A549 (cell line): ENCODE data around the gene COL26A1. TPM values are rescaled to one million over a fixed set of nuclear protein-coding genes. Genes with fewer than 3 reads are reported as not detected.

Experiments used
- ATAC-seq, 2 experiments: fragments of 200-7000 bp in 1 of 2; fragments of >200 bp in 1 of 2; cut with Nextera tagmentation in 1 of 2; cut with Tn5 transposase in 1 of 2; 3 replicates each; pipeline versions ENCODE4 v1.8.0 to v1.9.1; 2018 to 2020; ENCODE audit warnings: mild to moderate bottlenecking in 1 of 2, moderate library complexity in 1 of 2
- CTCF ChIA-PET: fragments of 300-600 bp; sonication (Branson Sonifier 250); formaldehyde crosslinking; extraction: SDS; loops from one replicate; lab custom pipeline; 2021; ENCODE audit warnings: antibody characterized with exemption, inconsistent platforms; lab: Yijun Ruan, JAX
- POLR2A ChIA-PET: fragments of 350-600 bp; formaldehyde crosslinking; extraction: SDS; loops from one replicate; lab custom pipeline; 2021; ENCODE audit warnings: antibody characterized with exemption, inconsistent platforms; lab: Yijun Ruan, JAX
- DNase-seq, 2 experiments: peaks; one replicate each; pipeline versions ENCODE4 v3.0.0 to v3.0.0-alpha.2; 2011 to 2016; ENCODE audit warnings: low read depth in 1 of 2, low spot score in 1 of 2
- FAIRE-seq: peaks from 2 replicates; lab custom pipeline; 2011; peaks lifted over from hg19 to GRCh38; lab: Jason Lieb, UNC
- H3K27ac ChIP-seq, 2 experiments: fragments of >200 bp; sonication (Bioruptor Twin); formaldehyde crosslinking; 3 replicates each; pipeline ENCODE4 v1.5.1; 2016 to 2017
- H3K4me1 ChIP-seq: fragments of >200 bp; sonication (Bioruptor Twin); formaldehyde crosslinking; 3 replicates; pipeline ENCODE4 v1.6.1; 2016
- H3K4me2 ChIP-seq: fragments of >200 bp; sonication (Bioruptor Twin); formaldehyde crosslinking; 3 replicates; pipeline ENCODE4 v1.6.1; 2016
- H3K4me3 ChIP-seq: fragments of >200 bp; sonication (Bioruptor Twin); formaldehyde crosslinking; 3 replicates; pipeline ENCODE4 v1.5.1; 2016
- H3K9me3 ChIP-seq: fragments of >200 bp; sonication (Bioruptor Twin); formaldehyde crosslinking; 3 replicates; pipeline ENCODE4 v1.6.1; 2016
- BHLHE40 ChIP-seq: IDR thresholded peaks from 2 replicates; pipeline ENCODE4 v1.6.1; 2012; ENCODE audit warnings: low read depth, low read length, inconsistent platforms
- CBX2 ChIP-seq: fragments of 200-600 bp; sonication (generic); IDR thresholded peaks from 2 replicates; pipeline ENCODE4 v1.6.1; 2016; ENCODE audit warnings: low read depth, mild to moderate bottlenecking, borderline replicate concordance
- CEBPB ChIP-seq, 2 experiments: fragments of >200 bp in 1 of 2; sonication (Bioruptor Twin) in 1 of 2; formaldehyde crosslinking in 1 of 2; IDR thresholded peaks; 2 replicates each; pipeline ENCODE4 v1.6.1; 2012 to 2016
- CHD4 ChIP-seq: fragments of 200-600 bp; sonication (generic); IDR thresholded peaks from 2 replicates; pipeline ENCODE4 v1.6.1; 2016; ENCODE audit warnings: antibody characterized with exemption, mild to moderate bottlenecking, borderline replicate concordance
- EHMT2 ChIP-seq: fragments of 200-600 bp; sonication (generic); IDR thresholded peaks from 2 replicates; pipeline ENCODE4 v1.6.1; 2016; ENCODE audit warnings: antibody characterized with exemption, low read depth, mild to moderate bottlenecking, moderate library complexity
- FOSL2 ChIP-seq, 2 experiments: fragments of 450-650 bp in 1 of 2; fragments of >200 bp in 1 of 2; sonication (Bioruptor Twin) in 1 of 2; formaldehyde crosslinking; IDR thresholded peaks; 2 replicates each; pipeline versions ENCODE4 v1.5.0 to v1.6.1; 2016 to 2020; ENCODE audit warnings: mild to moderate bottlenecking in 1 of 2, moderate library complexity in 1 of 2
- GATA3 ChIP-seq: IDR thresholded peaks from 2 replicates; pipeline ENCODE4 v1.6.1; 2012; ENCODE audit warnings: borderline replicate concordance
- HOXB5 ChIP-seq: fragments of 250-450 bp; sonication (Bioruptor Pico); IDR thresholded peaks from 2 replicates; pipeline ENCODE4 v1.5.0; 2020; ENCODE audit warnings: mild to moderate bottlenecking, moderate library complexity
- JUN ChIP-seq, 2 experiments: fragments of >200 bp; sonication (Bioruptor Twin); formaldehyde crosslinking; IDR thresholded peaks; 2 replicates in 1 of 2; 3 replicates in 1 of 2; pipeline ENCODE4 v1.6.1; 2016 to 2017
- JUNB ChIP-seq: fragments of >200 bp; sonication (Bioruptor Twin); formaldehyde crosslinking; IDR thresholded peaks from 2 replicates; pipeline ENCODE4 v1.6.1; 2016
- KDM5A ChIP-seq: fragments of 200-600 bp; sonication (generic); IDR thresholded peaks from 2 replicates; pipeline ENCODE4 v1.6.1; 2016; ENCODE audit warnings: antibody characterized with exemption, mild to moderate bottlenecking
- MAFK ChIP-seq: fragments of 450-650 bp; IDR thresholded peaks from 2 replicates; pipeline ENCODE4 v1.6.1; 2014; ENCODE audit not compliant: partially characterized antibody
- MAZ ChIP-seq: fragments of 150-350 bp; IDR thresholded peaks from 2 replicates; pipeline ENCODE4 v1.6.1; 2014; ENCODE audit warnings: antibody characterized with exemption, low read depth, low read length, borderline replicate concordance
- NPAS2 ChIP-seq: fragments of 250-450 bp; sonication (Bioruptor Pico); IDR thresholded peaks from 2 replicates; pipeline ENCODE4 v1.8.0; 2022; ENCODE audit warnings: mild to moderate bottlenecking, moderate library complexity, borderline replicate concordance
- PHF8 ChIP-seq: fragments of 200-600 bp; sonication (generic); IDR thresholded peaks from 2 replicates; pipeline ENCODE4 v1.6.1; 2016; ENCODE audit warnings: low read depth, mild to moderate bottlenecking, antibody characterized with exemption, moderate library complexity, borderline replicate concordance
- POLR2A ChIP-seq: IDR thresholded peaks from 2 replicates; pipeline ENCODE4 v1.6.1; 2012; ENCODE audit warnings: mild to moderate bottlenecking, low read length
- RARB ChIP-seq: fragments of 250-450 bp; sonication (Bioruptor Pico); IDR thresholded peaks from 2 replicates; pipeline ENCODE4 v1.8.0; 2021; ENCODE audit warnings: mild to moderate bottlenecking, moderate library complexity
- TFCP2L1 ChIP-seq: fragments of 250-450 bp; sonication (Bioruptor Pico); IDR thresholded peaks from 2 replicates; pipeline ENCODE4 v1.5.0; 2021; ENCODE audit warnings: mild to moderate bottlenecking
- ZC3H11A ChIP-seq: fragments of 450-650 bp; IDR thresholded peaks from 2 replicates; pipeline ENCODE4 v1.6.1; 2014; ENCODE audit warnings: antibody characterized with exemption, mild to moderate bottlenecking
- ZFP36 ChIP-seq: fragments of 450-650 bp; IDR thresholded peaks from 2 replicates; pipeline ENCODE4 v1.6.1; 2014; ENCODE audit warnings: borderline replicate concordance; ENCODE audit not compliant: partially characterized antibody
- ZNF302 ChIP-seq: fragments of 250-450 bp; sonication (Bioruptor Pico); IDR thresholded peaks from 2 replicates; pipeline ENCODE4 v1.9.0; 2021; ENCODE audit warnings: inconsistent platforms, mild to moderate bottlenecking, moderate library complexity
- ZSCAN20 ChIP-seq: fragments of 250-450 bp; sonication (Bioruptor Pico); IDR thresholded peaks from 2 replicates; pipeline ENCODE4 v1.8.0; 2022; ENCODE audit warnings: mild to moderate bottlenecking, moderate library complexity
- WGBS: methylation state at CpG from one replicate; pipeline ENCODE4 v1.1.6; 2017; ENCODE audit errors: missing lambda C conversion rate; 5-methylcytosine and 5-hydroxymethylcytosine counted together
- polyA plus RNA-seq, 4 experiments: library from polyadenylated mRNA; depleted of rRNA in 3 of 4; stranded (reverse); fragments of >200 nt; fragmentation: RNase III in 1 of 4; extraction: RNeasy Plus Mini Kit Qiagen cat#74134 plus additional on column Dnase treatment in 1 of 4; gene quantifications; 2 replicates in 3 of 4; 3 replicates in 1 of 4; pipeline ENCODE4 v1.2.3, GENCODE V29; 2011 to 2017
- TF ChIP-seq, protein P1 (sequence below): fragments of >200 bp; sonication (Bioruptor Twin); formaldehyde crosslinking; IDR thresholded peaks from 3 replicates; pipeline ENCODE4 v1.6.1; 2016
- TF ChIP-seq, protein P2 (sequence below): fragments of >200 bp; sonication (Bioruptor Twin); formaldehyde crosslinking; IDR thresholded peaks from 2 replicates; pipeline ENCODE4 v1.6.1; 2016
- TF ChIP-seq, protein P3 (sequence below): fragments of 200-600 bp; sonication (generic); IDR thresholded peaks from 2 replicates; pipeline ENCODE4 v1.6.1; 2016; ENCODE audit warnings: antibody characterized with exemption, mild to moderate bottlenecking, moderate library complexity

The COL26A1 gene
- polyA plus RNA-seq, 2 of the 4 experiments (the other 2 are of a cell fraction) = 0.52 to 1.4 TPM

DNA sequence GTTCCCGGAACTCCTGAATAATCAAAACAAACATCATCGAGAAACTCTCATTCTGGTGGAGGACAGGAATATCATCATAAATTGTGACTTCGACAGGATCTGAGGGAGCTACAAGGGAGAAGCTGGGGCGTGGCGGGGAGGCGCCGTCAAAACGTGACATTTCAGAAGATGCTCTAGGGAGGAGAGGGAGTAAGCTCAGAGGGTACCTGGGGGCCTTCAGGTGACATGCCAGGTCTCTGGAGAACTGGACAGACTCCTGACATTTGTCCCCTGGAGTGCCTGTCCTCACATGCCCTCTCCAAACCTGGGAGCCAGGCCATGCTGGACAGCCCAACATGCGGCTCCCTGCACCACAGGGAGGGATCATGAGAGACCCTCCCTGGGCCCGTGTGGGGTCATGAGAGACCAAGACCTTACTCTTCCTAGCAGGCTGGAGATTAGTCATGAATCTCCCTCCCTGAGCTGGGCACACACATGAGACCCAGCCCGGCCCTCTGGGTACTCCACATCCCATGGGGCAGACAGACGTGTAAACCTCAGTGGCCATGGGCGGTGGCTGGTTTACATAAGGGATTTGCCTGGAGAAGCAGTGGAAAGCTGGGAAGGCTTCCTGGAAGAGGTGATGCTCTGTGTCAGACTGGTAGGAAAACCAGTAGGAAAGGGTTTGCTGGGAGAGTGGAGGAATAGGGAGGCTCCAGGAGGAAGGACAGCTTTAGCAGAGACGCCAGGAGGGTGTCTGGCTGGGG lies 185.4 kb downstream of the COL26A1 start:
- no peaks in the 10 kb centered on the region for H3K9me3 ChIP-seq
- no peak overlapping the region for H3K4me3 ChIP-seq
- peak; percentile 90 for TF ChIP-seq ZFP36
- no peak for TF ChIP-seq MAZ
- 62% methylated on average over 14 of the region's 14 CpGs for WGBS
- H3K4me2 ChIP-seq = no peak overlapping the region
- ChIA-PET POLR2A (interaction anchor here (0.5 kb wide), 1 partner anchor 238 kb away, joined by 6 read pairs; no protein-coding TSS in a partner anchor), CTCF (interaction anchor here (0.6 to 1.1 kb wide), 3 partner anchors 10 to 722 kb away, joined by 3 to 4 read pairs (median 3); no protein-coding TSS in a partner anchor)
- no peak for DNase-seq
- 0 out of 6 replicates have a peak overlapping the region, but pooled peaks of 1 of the 2 experiments have one; percentile 6 for H3K27ac ChIP-seq
- no peak for FAIRE-seq
- no peak for ATAC-seq
- H3K4me1 ChIP-seq = 0 out of 3 replicates have a peak, but pooled peaks cover 4% of the 10 kb centered on the region

DNA sequence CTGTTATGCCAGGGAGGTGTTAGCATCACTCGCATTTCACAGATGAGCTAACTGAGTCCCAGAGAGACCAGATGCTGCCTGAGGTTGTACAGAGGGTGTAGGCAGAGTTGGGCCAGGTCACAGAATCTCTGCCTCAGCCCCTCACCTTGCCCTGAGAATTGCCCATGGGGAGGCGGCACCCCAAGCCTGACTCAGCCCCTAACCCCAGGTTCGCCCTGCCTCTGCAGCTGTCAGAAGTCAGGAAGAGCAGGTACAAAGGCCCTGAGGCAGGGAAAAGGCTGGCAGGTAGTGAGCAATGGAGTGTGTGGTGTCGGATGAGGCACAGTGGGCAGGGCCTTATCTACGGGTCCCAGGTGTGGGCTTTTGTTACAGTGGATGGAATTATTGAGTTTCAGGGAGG lies 187.1 kb downstream of the COL26A1 start:
- WGBS = 63% methylated on average over 5 of the region's 5 CpGs
- CTCF ChIA-PET = interaction anchor here (0.6 to 1.8 kb wide), 5 partner anchors 12 to 837 kb away, joined by 3 to 8 read pairs (median 3); no protein-coding TSS in a partner anchor
- FAIRE-seq = no peak

DNA sequence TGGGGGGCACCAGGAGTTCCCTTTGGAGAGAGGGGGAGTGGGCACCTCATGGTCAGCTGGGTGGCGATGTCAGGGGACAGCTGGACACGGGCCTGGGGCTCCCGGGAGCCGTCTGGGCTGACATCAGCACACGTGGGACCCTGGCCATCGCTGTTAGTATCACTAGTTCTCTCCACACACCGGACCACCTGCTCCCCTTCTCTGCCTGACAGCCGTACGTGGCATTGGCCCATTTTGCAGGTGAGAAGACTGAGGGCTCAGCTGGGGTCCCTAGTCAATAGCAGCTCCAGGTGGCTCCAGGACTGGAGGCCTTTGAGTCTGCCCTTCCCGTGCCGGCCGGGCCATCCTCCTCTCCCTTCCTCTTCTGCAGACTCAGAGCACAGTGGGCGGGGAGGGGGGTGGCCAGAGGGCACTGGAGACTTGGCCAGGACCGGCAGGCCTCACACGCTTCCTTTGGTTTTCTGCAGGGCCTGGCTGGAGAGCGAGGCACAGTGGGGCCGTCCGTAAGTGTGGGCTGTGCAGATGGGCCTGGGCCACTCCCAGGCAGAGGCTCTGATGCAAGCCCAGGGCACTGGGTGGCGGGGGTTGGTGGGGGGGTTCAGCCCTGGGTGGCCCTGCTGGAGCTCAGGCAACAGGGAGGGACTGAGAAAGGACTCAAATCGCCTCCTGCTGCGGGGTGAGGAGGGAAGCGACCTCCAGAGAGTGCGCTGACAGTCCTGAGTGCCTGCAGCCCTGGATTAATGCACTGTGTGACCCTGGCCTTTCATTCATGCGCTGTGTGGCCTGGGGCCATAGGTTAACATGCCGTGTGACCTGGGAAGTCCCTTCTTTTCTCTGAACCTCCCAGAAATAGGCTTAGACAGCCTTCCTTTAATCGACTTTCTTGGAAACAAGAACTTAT lies 188.2 kb downstream of the COL26A1 start:
- CTCF ChIA-PET = interaction anchor here (0.7 to 2.2 kb wide), 6 partner anchors 9 to 836 kb away, joined by 3 to 12 read pairs (median 3); no protein-coding TSS in a partner anchor
- FAIRE-seq = no peak
- Histone ChIP-seq H3K27ac (peak overlapping the region in 1 of 2 experiments; percentile 33; a peak in 3 of 6 replicates), H3K4me2 (no peak overlapping the region), H3K4me1 (0 out of 3 replicates have a peak, but pooled peaks cover 4% of the 10 kb centered on the region), H3K4me3 (no peak overlapping the region), H3K9me3 (no peaks in the 10 kb centered on the region)
- 61% methylated on average over 23 of the region's 26 CpGs for WGBS
- no peak for DNase-seq
- ATAC-seq = peak in 1 of 2 experiments; percentile 34; a peak in 4 of 6 replicates
- TF ChIP-seq ZFP36 (no peak), FOSL2 (IDR thresholded peaks at IDR 0.05) (no peak), FOSL2 (CRISPR knock-in tag; IDR thresholded peaks at IDR 0.05) (no peak), JUNB (no peak), ZC3H11A (no peak), CBX2 (no peak), RARB (CRISPR knock-in tag) (no peak), MAFK (no peak), TFCP2L1 (CRISPR knock-in tag) (no peak), PHF8 (no peak), CHD4 (no peak), EHMT2 (no peak), HOXB5 (CRISPR knock-in tag) (no peak), NPAS2 (CRISPR knock-in tag) (no peak), ZNF302 (CRISPR knock-in tag) (no peak), POLR2A (no peak)
- TF ChIP-seq, protein P1, sequence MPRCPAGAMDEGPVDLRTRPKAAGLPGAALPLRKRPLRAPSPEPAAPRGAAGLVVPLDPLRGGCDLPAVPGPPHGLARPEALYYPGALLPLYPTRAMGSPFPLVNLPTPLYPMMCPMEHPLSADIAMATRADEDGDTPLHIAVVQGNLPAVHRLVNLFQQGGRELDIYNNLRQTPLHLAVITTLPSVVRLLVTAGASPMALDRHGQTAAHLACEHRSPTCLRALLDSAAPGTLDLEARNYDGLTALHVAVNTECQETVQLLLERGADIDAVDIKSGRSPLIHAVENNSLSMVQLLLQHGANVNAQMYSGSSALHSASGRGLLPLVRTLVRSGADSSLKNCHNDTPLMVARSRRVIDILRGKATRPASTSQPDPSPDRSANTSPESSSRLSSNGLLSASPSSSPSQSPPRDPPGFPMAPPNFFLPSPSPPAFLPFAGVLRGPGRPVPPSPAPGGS = no peak
- TF ChIP-seq, protein P2, sequence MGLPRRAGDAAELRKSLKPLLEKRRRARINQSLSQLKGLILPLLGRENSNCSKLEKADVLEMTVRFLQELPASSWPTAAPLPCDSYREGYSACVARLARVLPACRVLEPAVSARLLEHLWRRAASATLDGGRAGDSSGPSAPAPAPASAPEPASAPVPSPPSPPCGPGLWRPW = no peak
- TF ChIP-seq, protein P3, sequence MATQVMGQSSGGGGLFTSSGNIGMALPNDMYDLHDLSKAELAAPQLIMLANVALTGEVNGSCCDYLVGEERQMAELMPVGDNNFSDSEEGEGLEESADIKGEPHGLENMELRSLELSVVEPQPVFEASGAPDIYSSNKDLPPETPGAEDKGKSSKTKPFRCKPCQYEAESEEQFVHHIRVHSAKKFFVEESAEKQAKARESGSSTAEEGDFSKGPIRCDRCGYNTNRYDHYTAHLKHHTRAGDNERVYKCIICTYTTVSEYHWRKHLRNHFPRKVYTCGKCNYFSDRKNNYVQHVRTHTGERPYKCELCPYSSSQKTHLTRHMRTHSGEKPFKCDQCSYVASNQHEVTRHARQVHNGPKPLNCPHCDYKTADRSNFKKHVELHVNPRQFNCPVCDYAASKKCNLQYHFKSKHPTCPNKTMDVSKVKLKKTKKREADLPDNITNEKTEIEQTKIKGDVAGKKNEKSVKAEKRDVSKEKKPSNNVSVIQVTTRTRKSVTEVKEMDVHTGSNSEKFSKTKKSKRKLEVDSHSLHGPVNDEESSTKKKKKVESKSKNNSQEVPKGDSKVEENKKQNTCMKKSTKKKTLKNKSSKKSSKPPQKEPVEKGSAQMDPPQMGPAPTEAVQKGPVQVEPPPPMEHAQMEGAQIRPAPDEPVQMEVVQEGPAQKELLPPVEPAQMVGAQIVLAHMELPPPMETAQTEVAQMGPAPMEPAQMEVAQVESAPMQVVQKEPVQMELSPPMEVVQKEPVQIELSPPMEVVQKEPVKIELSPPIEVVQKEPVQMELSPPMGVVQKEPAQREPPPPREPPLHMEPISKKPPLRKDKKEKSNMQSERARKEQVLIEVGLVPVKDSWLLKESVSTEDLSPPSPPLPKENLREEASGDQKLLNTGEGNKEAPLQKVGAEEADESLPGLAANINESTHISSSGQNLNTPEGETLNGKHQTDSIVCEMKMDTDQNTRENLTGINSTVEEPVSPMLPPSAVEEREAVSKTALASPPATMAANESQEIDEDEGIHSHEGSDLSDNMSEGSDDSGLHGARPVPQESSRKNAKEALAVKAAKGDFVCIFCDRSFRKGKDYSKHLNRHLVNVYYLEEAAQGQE = no peak
- POLR2A ChIA-PET = no interaction called here

More for the DNA sequence above, 187.1 kb downstream of the COL26A1 start:
- Histone ChIP-seq H3K27ac (no peak overlapping the region), H3K4me3 (no peak overlapping the region), H3K9me3 (no peaks in the 10 kb centered on the region)
- DNase-seq = no peak
- POLR2A ChIA-PET = no interaction called here
- no peak for TF ChIP-seq EHMT2
- TF ChIP-seq TFCP2L1 (CRISPR knock-in tag) = no peak
- TF ChIP-seq BHLHE40 = no peak
- TF ChIP-seq GATA3 = no peak
- no peak for TF ChIP-seq KDM5A
- no peak for TF ChIP-seq JUN (IDR thresholded peaks at IDR 0.05)
- no peak for TF ChIP-seq ZFP36
- TF ChIP-seq JUNB = no peak
- TF ChIP-seq NPAS2 (CRISPR knock-in tag) = no peak
- no peak for TF ChIP-seq RARB (CRISPR knock-in tag)
- TF ChIP-seq CEBPB (IDR thresholded peaks at IDR 0.05) = no peak
- no peak for TF ChIP-seq ZSCAN20 (CRISPR knock-in tag)
- TF ChIP-seq, all 56 proteins: peak for 0
- H3K4me1 ChIP-seq = 0 out of 3 replicates have a peak, but pooled peaks cover 4% of the 10 kb centered on the region
- ATAC-seq = no peak
- no peak overlapping the region for H3K4me2 ChIP-seq
